ENCODE results near the gene DPF3.

DNA sequence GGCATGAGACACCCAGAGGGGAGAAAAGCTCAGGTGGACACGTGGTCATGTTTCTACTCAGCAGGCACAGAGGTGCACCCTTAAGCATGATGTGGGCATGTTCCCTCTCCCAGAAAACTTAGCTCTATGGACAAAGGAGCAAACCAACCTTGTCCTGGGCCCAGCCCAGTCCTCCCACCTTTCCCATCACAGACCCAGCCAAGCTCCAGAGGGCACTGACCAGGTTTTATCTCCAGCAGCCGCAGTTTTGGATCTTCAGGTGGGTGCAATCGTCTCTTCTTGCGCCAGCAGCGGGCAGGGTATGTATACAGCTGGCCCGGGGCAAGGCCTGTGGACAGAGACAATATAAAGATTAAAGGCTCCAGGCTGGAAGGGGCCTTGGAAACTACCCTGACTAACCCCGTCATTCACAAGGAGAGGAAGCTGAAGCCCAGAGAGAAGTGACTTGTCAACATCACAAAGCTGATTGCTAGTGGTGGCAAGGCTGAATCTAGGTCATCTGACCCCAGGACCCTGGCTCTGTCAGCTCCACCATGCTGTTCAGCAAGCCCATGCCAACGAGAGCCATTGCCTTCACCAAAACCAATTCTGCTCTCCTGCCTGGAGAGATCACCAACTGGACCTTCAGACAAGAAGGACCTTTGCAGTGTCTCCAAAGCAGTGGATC lies 140.7 kb downstream of the DPF3 start:
- no peak for TF ChIP-seq CTCF (IDR thresholded peaks at IDR 0.05)
- no peak for TF ChIP-seq POLR2A (IDR thresholded peaks at IDR 0.05)

Measured in adrenal gland (tissue), 5 donors.